Breast epithelium (tissue), 3 donors: ENCODE data around the gene ATP10D.

ENCODE experiments used
- CTCF ChIP-seq, 3 donors: fragments of 450-650 bp; IDR thresholded peaks; one replicate each; pipeline ENCODE4 v1.5.1; 2016 to 2017; ENCODE audit warnings: antibody characterized with exemption in 3 of 3, mild to moderate bottlenecking in 3 of 3, moderate library complexity in 3 of 3
- POLR2A ChIP-seq: fragments of 450-650 bp; IDR thresholded peaks from one replicate; pipeline ENCODE4 v1.6.1; 2016; ENCODE audit warnings: antibody characterized with exemption, mild to moderate bottlenecking, moderate library complexity

DNA sequence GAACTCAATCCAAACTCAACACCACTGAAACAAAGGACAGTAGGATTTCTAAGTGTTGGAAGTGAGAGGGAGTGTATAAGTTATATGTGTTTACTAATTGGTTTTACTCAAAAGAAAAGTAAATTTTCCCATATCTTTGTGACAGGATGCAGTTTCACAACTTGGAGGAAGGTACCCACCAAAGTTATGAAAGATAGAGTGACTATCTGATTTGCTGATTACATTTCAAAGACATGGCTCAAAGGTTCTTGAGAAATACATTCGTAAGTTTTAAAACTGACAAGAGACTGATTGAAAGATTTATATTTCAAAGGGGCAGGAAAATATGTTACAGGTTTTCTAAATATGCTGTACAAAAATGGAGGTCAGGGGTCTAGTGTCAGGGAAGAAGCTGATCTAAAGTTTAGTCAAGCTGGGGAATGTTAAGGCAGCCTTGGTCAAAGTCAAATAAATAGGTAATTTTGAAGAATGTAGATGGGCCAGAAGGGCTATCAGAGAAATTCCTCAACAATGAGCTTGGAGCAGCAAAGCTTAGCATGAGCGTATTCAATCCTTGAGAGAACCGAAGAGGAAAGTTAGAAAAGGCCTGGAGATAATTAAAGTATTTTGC lies 11.8 kb upstream of the ATP10D start:
- no peak for TF ChIP-seq CTCF (IDR thresholded peaks at IDR 0.05)
- TF ChIP-seq POLR2A: no peak
